GM12878 (cell line): ENCODE results near the gene CALM3.

ENCODE experiments used
- CREM ChIP-seq: IDR thresholded peaks from 2 replicates; pipeline ENCODE4 v1.6.1; 2014; ENCODE audit warnings: antibody characterized with exemption, low read depth
- CTCF ChIP-seq, 3 experiments: IDR thresholded peaks in 2 of 3; conservative IDR thresholded peaks in 1 of 3; 2 replicates each; pipeline ENCODE4 v1.5.1; 2011; ENCODE audit warnings: low read depth in 3 of 3, low read length in 3 of 3, mild to moderate bottlenecking in 3 of 3, control low read depth in 2 of 3, moderate library complexity in 2 of 3, inconsistent platforms in 1 of 3, mixed read lengths in 1 of 3; ENCODE audit not compliant: control insufficient read depth in 2 of 3, insufficient read depth in 1 of 3; ENCODE audit errors: extremely low read depth in 1 of 3
- EP300 ChIP-seq, 2 experiments: fragments of 150-350 bp in 1 of 2; IDR thresholded peaks; 2 replicates each; pipeline ENCODE4 v1.6.1; 2011 to 2012; ENCODE audit warnings: low read depth in 2 of 2, low read length in 2 of 2, borderline replicate concordance in 1 of 2, improper control_type of control experiment in 1 of 2, inconsistent platforms in 1 of 2; ENCODE audit not compliant: control insufficient read depth in 1 of 2
- FOXM1 ChIP-seq: IDR thresholded peaks from 2 replicates; pipeline ENCODE4 v1.6.1; 2012; ENCODE audit warnings: low read depth, mild to moderate bottlenecking, inconsistent platforms, low read length, moderate library complexity
- PAX5 ChIP-seq: IDR thresholded peaks from 2 replicates; pipeline ENCODE4 v1.6.1; 2011; ENCODE audit warnings: low read depth, low read length, borderline replicate concordance
- POLR2AphosphoS2 ChIP-seq: IDR thresholded peaks from 2 replicates; pipeline ENCODE4 v1.6.1; 2011; ENCODE audit warnings: low read depth, mild to moderate bottlenecking, low read length, improper control_type of control experiment, moderate library complexity
- POLR2AphosphoS5 ChIP-seq: IDR thresholded peaks from 2 replicates; pipeline ENCODE4 v1.6.1; 2011; ENCODE audit warnings: mild to moderate bottlenecking, low read length, inconsistent platforms
- RB1 ChIP-seq: fragments of 450-650 bp; formaldehyde crosslinking; IDR thresholded peaks from 2 replicates; pipeline ENCODE4 v1.6.1; 2017; ENCODE audit warnings: mild to moderate bottlenecking, borderline replicate concordance
- SMAD5 ChIP-seq: IDR thresholded peaks from 2 replicates; pipeline ENCODE4 v1.6.1; 2016; ENCODE audit warnings: antibody characterized with exemption, low read depth
- SREBF2 ChIP-seq: IDR thresholded peaks from 2 replicates; pipeline ENCODE4 v1.6.1; 2012; ENCODE audit warnings: mild to moderate bottlenecking, low read length
- USF1 ChIP-seq: IDR thresholded peaks from 2 replicates; pipeline ENCODE4 v1.6.1; 2011; ENCODE audit warnings: borderline replicate concordance, low read depth, mild to moderate bottlenecking, moderate library complexity, mixed read lengths, low read length; ENCODE audit not compliant: insufficient read depth; ENCODE audit errors: extremely low read length
- ZSCAN29 ChIP-seq: fragments of 450-650 bp; IDR thresholded peaks from 2 replicates; pipeline ENCODE4 v1.6.1; 2017; ENCODE audit warnings: mild to moderate bottlenecking, moderate library complexity

GRCh38 chr19:46610413-46610775 is 9.3 kb downstream of the CALM3 start:
- TF ChIP-seq EP300 (IDR thresholded peaks at IDR 0.05; ENCODE audit: borderline replicate concordance in 1 of 2, control insufficient read depth in 1 of 2, low read depth in 2 of 2, low read length in 2 of 2) (no peak), ZSCAN29 (no peak), CTCF (IDR thresholded peaks at IDR 0.05 in 2 of 3, conservative IDR thresholded peaks at IDR 0.05 in 1 of 3; ENCODE audit: control insufficient read depth in 2 of 3, extremely low read depth in 1 of 3, insufficient read depth in 1 of 3, low read depth in 3 of 3, low read length in 3 of 3) (no peak), PAX5 (no peak), POLR2AphosphoS5 (no peak), FOXM1 (no peak), POLR2AphosphoS2 (no peak), USF1 (no peak), CREM (no peak), RB1 (no peak), SMAD5 (no peak), SREBF2 (no peak)
